Upper lobe of left lung (tissue), 6 donors: ENCODE results near the gene GPR173. TPM values are rescaled to one million over a fixed set of nuclear protein-coding genes. Genes with fewer than 3 reads are reported as not detected.
A peak's percentile ranks its signal among the peaks of the same experiment; 100 is the strongest.

Source experiments
- ATAC-seq, 2 donors: fragments of 200-7000 bp; cut with Tn5 transposase; one replicate each; pipeline ENCODE4 v1.9.1; 2022; ENCODE audit warnings: mild to moderate bottlenecking in 2 of 2, moderate library complexity in 2 of 2; ENCODE audit not compliant: low FRiP score in 2 of 2
- DNase-seq, 2 donors: peaks; one replicate each; pipeline ENCODE4 v3.0.0-alpha.2; 2019 to 2020
- H3K27ac ChIP-seq, 4 donors: fragments of 200-600 bp; sonication (generic); one replicate each; pipeline ENCODE4 v1.5.1; 2016 to 2019
- H3K27me3 ChIP-seq, 4 donors: fragments of 200-600 bp; sonication (generic); one replicate each; pipeline ENCODE4 v1.5.1; 2017 to 2019
- H3K36me3 ChIP-seq, 4 donors: fragments of 200-600 bp; sonication (generic); one replicate each; pipeline ENCODE4 v1.5.1; 2016 to 2019
- H3K4me1 ChIP-seq, 4 donors: fragments of 200-600 bp; sonication (generic); one replicate each; pipeline ENCODE4 v1.5.1; 2018 to 2019
- H3K4me3 ChIP-seq, 4 donors: fragments of 200-600 bp; sonication (generic); one replicate each; pipeline ENCODE4 v1.5.1; 2017 to 2019; ENCODE audit warnings: mild to moderate bottlenecking in 2 of 4, moderate library complexity in 1 of 4
- H3K9me3 ChIP-seq, 4 donors: fragments of 200-600 bp; sonication (generic); one replicate each; pipeline ENCODE4 v1.5.1; 2018 to 2019
- CTCF ChIP-seq, 6 experiments: fragments of 450-650 bp in 4 of 6; fragments of 200-600 bp in 2 of 6; sonication (generic) in 2 of 6; IDR thresholded peaks; one replicate each; pipeline ENCODE4 v1.5.1; 2016 to 2019; ENCODE audit warnings: antibody characterized with exemption in 6 of 6
- EP300 ChIP-seq, 4 donors: sonication (generic); formaldehyde crosslinking; IDR thresholded peaks; one replicate each; pipeline ENCODE4 v1.5.1; 2017; ENCODE audit warnings: antibody characterized with exemption in 4 of 4, control low read depth in 2 of 4
- POLR2A ChIP-seq, 4 donors: fragments of 450-650 bp; IDR thresholded peaks; one replicate each; pipeline ENCODE4 v1.5.1; 2016 to 2017; ENCODE audit warnings: antibody characterized with exemption in 4 of 4, mild to moderate bottlenecking in 2 of 4
- POLR2AphosphoS5 ChIP-seq, 2 donors: sonication (generic); formaldehyde crosslinking; IDR thresholded peaks; one replicate each; pipeline ENCODE4 v1.5.1; 2017; ENCODE audit warnings: antibody characterized with exemption in 2 of 2
- WGBS, 2 donors: methylation state at CpG; one replicate each; pipeline ENCODE4 v1.1.5; 2017 to 2018; 5-methylcytosine and 5-hydroxymethylcytosine counted together
- total RNA-seq, 6 donors: library from RNA; depleted of rRNA in 4 of 6; stranded (reverse); fragments of >200 nt in 4 of 6; gene quantifications; one replicate each; pipeline versions ENCODE4 v1.1.0 to v1.2.1, GENCODE V29; 2016 to 2021
- donor health status: DM: no; HTN: no; CAD: no; lungs with moderate emphysema.
- donor health status: DM: no; HTN: yes; CAD: no; lungs with severe emphysema.

GPR173 gene
- total RNA-seq, 6 donors from 2014 or later, result 0.46 to 1.3 (median 0.95) TPM

GRCh38 chrX:53071604-53072417 is 23.2 kb downstream of the GPR173 start:
- H3K27me3 ChIP-seq, result no peaks in the 10 kb centered on the region
- ATAC-seq (peak; percentile 92), DNase-seq (peak; percentile 44 to 78)
- TF ChIP-seq EP300 (IDR thresholded peaks at IDR 0.05), result peak; percentile 45 to 100 (median 97)
- peak; percentile 63 to 81 (median 70) for TF ChIP-seq CTCF (IDR thresholded peaks at IDR 0.05)
- peak in 1 of 4 donors; percentile 28 for TF ChIP-seq POLR2A (IDR thresholded peaks at IDR 0.05)
- TF ChIP-seq POLR2AphosphoS5 (IDR thresholded peaks at IDR 0.05), result peak; percentile 91 to 95
- peaks cover 0 to 10% (median 0%) of the 10 kb centered on the region in 4 donors for H3K4me1 ChIP-seq
- H3K27ac ChIP-seq, result peak overlapping the region; percentile 53 to 79 (median 76)
- H3K36me3 ChIP-seq, result no peaks in the 10 kb centered on the region
- no peaks in the 10 kb centered on the region for H3K9me3 ChIP-seq
- 2 to 11% methylated on average over 11 to 25 of the region's 31 CpGs for whole genome bisulfite sequencing, 2 donors
- peak overlapping the region; percentile 25 to 44 (median 36) for H3K4me3 ChIP-seq

GRCh38 chrX:53072418-53073114 is 24.0 kb downstream of the GPR173 start:
- Histone ChIP-seq H3K4me3 (peak overlapping the region in 3 of 4 donors; percentile 29 to 44 (median 42)), H3K27ac (peak overlapping the region; percentile 53 to 79 (median 76)), H3K4me1 (peaks cover 0 to 10% (median 0%) of the 10 kb centered on the region in 4 donors), H3K9me3 (no peaks in the 10 kb centered on the region), H3K27me3 (no peaks in the 10 kb centered on the region), H3K36me3 (no peaks in the 10 kb centered on the region)
- ATAC-seq, result no peak
- TF ChIP-seq POLR2A (IDR thresholded peaks at IDR 0.05) (no peak), CTCF (IDR thresholded peaks at IDR 0.05) (no peak), POLR2AphosphoS5 (IDR thresholded peaks at IDR 0.05) (no peak), EP300 (IDR thresholded peaks at IDR 0.05) (no peak)
- no peak for DNase-seq
- WGBS, 2 donors, result 62 to 75% methylated on average over 7 to 9 of the region's 9 CpGs

- Histone ChIP-seq H3K27ac (peak overlapping the region in 3 of 4 donors; percentile 76 to 79 (median 76)), H3K27me3 (no peaks in the 10 kb centered on the region), H3K36me3 (no peaks in the 10 kb centered on the region), H3K9me3 (no peaks in the 10 kb centered on the region), H3K4me3 (no peak overlapping the region), H3K4me1 (peaks cover 0 to 10% (median 0%) of the 10 kb centered on the region in 4 donors)
- DNase-seq (no peak), ATAC-seq (no peak)
- WGBS, 2 donors, result 64 to 76% methylated on average over 6 of the region's 6 CpGs
- TF ChIP-seq POLR2AphosphoS5 (IDR thresholded peaks at IDR 0.05), result no peak
- no peak for TF ChIP-seq POLR2A (IDR thresholded peaks at IDR 0.05)
- no peak for TF ChIP-seq CTCF (IDR thresholded peaks at IDR 0.05)
- no peak for TF ChIP-seq EP300 (IDR thresholded peaks at IDR 0.05)
Observed at GRCh38 chrX:53073115-53073586, 24.6 kb downstream of the GPR173 start.

GRCh38 chrX:53075011-53075410 is 26.4 kb downstream of the GPR173 start:
- Histone ChIP-seq H3K27ac (no peak overlapping the region), H3K27me3 (no peaks in the 10 kb centered on the region), H3K4me3 (no peak overlapping the region), H3K36me3 (no peaks in the 10 kb centered on the region), H3K9me3 (no peaks in the 10 kb centered on the region), H3K4me1 (peaks cover 0 to 10% (median 0%) of the 10 kb centered on the region in 4 donors)
- DNase-seq (no peak), ATAC-seq (no peak)
- WGBS, 2 donors, result 83 to 85% methylated on average over 7 of the region's 7 CpGs
- TF ChIP-seq POLR2AphosphoS5 (IDR thresholded peaks at IDR 0.05) (no peak), EP300 (IDR thresholded peaks at IDR 0.05) (no peak), POLR2A (IDR thresholded peaks at IDR 0.05) (no peak), CTCF (IDR thresholded peaks at IDR 0.05) (no peak)
